Lower leg skin (tissue), 3 donors: ENCODE data around the gene GPN1.

ENCODE experiments used
- POLR2A ChIP-seq, 2 donors: fragments of 450-650 bp; IDR thresholded peaks; one replicate each; pipeline ENCODE4 v1.6.1; 2016 to 2017; ENCODE audit warnings: antibody characterized with exemption in 2 of 2, mild to moderate bottlenecking in 1 of 2, moderate library complexity in 1 of 2
- TF ChIP-seq, protein P1 (sequence below), 3 donors: fragments of 450-650 bp; IDR thresholded peaks; one replicate each; pipeline ENCODE4 v1.5.1; 2016; ENCODE audit warnings: antibody characterized with exemption in 3 of 3, mild to moderate bottlenecking in 3 of 3, moderate library complexity in 2 of 3

GRCh38 chr2:27690052-27690451 lies 61.2 kb downstream of the GPN1 start:
- TF ChIP-seq POLR2A (IDR thresholded peaks at IDR 0.05), result no peak
- TF ChIP-seq, protein P1, sequence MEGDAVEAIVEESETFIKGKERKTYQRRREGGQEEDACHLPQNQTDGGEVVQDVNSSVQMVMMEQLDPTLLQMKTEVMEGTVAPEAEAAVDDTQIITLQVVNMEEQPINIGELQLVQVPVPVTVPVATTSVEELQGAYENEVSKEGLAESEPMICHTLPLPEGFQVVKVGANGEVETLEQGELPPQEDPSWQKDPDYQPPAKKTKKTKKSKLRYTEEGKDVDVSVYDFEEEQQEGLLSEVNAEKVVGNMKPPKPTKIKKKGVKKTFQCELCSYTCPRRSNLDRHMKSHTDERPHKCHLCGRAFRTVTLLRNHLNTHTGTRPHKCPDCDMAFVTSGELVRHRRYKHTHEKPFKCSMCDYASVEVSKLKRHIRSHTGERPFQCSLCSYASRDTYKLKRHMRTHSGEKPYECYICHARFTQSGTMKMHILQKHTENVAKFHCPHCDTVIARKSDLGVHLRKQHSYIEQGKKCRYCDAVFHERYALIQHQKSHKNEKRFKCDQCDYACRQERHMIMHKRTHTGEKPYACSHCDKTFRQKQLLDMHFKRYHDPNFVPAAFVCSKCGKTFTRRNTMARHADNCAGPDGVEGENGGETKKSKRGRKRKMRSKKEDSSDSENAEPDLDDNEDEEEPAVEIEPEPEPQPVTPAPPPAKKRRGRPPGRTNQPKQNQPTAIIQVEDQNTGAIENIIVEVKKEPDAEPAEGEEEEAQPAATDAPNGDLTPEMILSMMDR (IDR thresholded peaks at IDR 0.05), result no peak
